ES-I3 (cell line): Measurements from ENCODE around the gene ZSCAN21.
A peak's percentile ranks its signal among the peaks of the same experiment; 100 is the strongest.

Experiments used
- H3K36me3 ChIP-seq: 2 replicates; pipeline ENCODE4 v1.6.1; 2013; ENCODE audit warnings: mild to moderate bottlenecking, low read length, control low read depth, moderate library complexity; ENCODE audit not compliant: insufficient read depth
- H3K4me1 ChIP-seq: 2 replicates; pipeline ENCODE4 v1.6.1; 2013; ENCODE audit warnings: mild to moderate bottlenecking, control low read depth, low read length; ENCODE audit not compliant: insufficient read depth
- H3K9ac ChIP-seq: 2 replicates; pipeline ENCODE4 v1.6.1; 2013; ENCODE audit warnings: low read depth, mild to moderate bottlenecking, low read length, moderate library complexity
- H3K9me3 ChIP-seq: 2 replicates; pipeline ENCODE4 v1.6.1; 2013; ENCODE audit warnings: mild to moderate bottlenecking, low read length, moderate library complexity; ENCODE audit not compliant: control insufficient read depth, insufficient read depth

Gene ZSCAN21

GRCh38 chr7:100075418-100075817 is 25.8 kb downstream of the ZSCAN21 start:
- Histone ChIP-seq H3K36me3 (peaks cover 84% of the 10 kb centered on the region), H3K9me3 (peaks cover 41% of the 10 kb centered on the region), H3K4me1 (peaks cover 4% of the 10 kb centered on the region; the same call in 1 of the 2 replicates), H3K9ac (no peak overlapping the region)

DNA sequence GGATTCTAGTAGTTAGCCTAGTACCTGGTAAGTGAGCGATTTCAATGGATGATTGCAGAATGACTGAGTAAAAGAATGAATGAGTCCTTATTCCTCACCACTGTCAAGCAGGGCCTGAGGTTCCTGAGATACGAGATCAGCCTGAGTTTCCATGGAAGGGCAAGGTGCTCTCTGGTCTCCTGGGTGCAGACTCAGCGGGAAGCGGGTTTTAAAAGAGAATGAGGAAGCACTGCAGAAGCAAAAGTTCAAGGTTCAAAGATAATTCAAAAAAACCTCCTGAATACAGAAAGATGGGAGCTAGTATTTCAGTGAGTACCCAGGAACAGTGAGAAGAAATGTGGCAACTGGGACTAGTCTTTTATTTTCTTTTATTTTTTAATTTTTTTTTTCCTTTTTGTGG is 27.6 kb downstream of the ZSCAN21 start:
- Histone ChIP-seq H3K9ac (no peak overlapping the region), H3K36me3 (peaks cover 66% of the 10 kb centered on the region), H3K9me3 (peaks cover 23% of the 10 kb centered on the region), H3K4me1 (peaks cover 4% of the 10 kb centered on the region; the same call in 1 of the 2 replicates)

DNA sequence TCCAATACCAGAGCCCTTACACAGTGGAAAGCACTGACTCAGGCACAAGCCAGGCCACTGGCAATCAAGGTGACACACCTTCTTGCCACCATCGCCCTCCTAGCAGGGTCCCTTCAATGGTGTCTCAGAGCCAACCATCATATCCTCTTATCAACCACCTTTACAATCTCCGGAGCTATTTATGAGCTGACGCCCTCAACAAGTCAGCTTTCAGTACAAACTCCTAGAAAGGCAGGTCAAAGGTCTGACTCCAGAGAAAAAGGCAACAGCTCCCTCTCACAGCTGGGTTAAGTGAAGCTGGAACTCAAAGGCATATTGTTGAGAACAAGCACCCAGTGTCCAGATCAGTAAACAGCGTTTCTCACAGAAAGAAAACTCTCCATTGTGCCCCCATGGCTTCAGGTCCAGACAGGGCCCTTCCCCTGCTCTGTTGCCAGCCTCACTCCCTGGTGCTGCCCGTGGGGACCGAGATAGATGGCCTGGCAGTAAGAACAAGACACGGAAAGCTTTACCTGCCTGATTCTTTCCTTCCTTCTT is 29.5 kb downstream of the ZSCAN21 start:
- Histone ChIP-seq H3K36me3 (peaks cover 47% of the 10 kb centered on the region), H3K9me3 (peaks cover 21% of the 10 kb centered on the region), H3K4me1 (peaks cover 9% of the 10 kb centered on the region), H3K9ac (no peak overlapping the region)

GRCh38 chr7:100080907-100081534 is 31.4 kb downstream of the ZSCAN21 start:
- peak overlapping the region; percentile 97 for H3K9ac ChIP-seq
- peaks cover 11% of the 10 kb centered on the region for H3K9me3 ChIP-seq
- peaks cover 13% of the 10 kb centered on the region for H3K4me1 ChIP-seq
- H3K36me3 ChIP-seq, result peaks cover 28% of the 10 kb centered on the region

GRCh38 chr7:100081535-100082102 is 32.0 kb downstream of the ZSCAN21 start, which contains the start of gene ZNF3:
Gene ZNF3, minus strand, starts transcription at chr7:100081723. Its CDS starts 4,366 bp downstream, at chr7:100077357.
- H3K9me3 ChIP-seq, result peaks cover 5% of the 10 kb centered on the region
- H3K36me3 ChIP-seq, result peaks cover 23% of the 10 kb centered on the region
- H3K4me1 ChIP-seq, result peaks cover 13% of the 10 kb centered on the region
- peak within 1 kb of the TSS; percentile 97 for H3K9ac ChIP-seq

DNA sequence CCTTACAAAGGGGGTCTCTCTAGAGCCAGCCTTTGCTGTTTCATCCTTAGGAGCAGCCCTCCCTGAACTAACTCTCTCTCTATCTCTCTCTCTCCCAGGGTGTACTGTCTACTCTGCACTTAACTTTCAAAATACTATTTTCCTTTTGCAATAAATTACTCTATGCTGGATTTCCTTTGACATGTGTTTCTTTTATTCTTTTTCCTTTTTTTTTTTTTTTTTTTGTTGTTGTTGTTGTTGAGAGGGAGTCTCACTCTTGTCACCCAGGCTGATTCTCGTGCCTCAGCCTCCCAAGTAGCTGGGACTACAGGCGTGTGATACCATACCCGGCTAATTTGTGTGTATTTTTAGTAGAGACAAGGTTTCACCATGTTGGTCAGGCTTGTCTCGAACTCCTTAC is 33.4 kb downstream of the ZSCAN21 start:
- Histone ChIP-seq H3K9me3 (no peaks in the 10 kb centered on the region), H3K4me1 (peaks cover 17% of the 10 kb centered on the region), H3K36me3 (peaks cover 13% of the 10 kb centered on the region), H3K9ac (peak overlapping the region; percentile 97; the same call in 1 of the 2 replicates)

DNA sequence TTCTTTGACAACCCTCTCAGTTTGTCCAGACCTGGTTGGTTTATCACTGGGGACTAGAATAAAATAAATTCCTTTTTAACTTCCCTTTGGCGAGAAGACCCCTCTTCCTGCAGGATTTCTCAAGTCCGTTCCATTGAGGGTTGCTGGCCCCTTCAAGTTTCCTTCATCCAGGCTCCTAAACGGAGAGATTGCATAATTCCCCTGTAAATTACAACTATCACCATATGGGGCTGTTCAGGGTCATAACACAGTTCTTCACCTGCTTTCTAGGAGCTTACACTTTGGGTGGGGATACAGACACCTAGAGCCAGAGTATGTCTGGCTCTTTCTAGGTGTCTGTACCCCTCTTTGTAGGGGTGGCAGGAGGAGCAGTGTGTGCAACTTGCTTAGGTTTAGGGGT is 35.9 kb downstream of the ZSCAN21 start:
- Histone ChIP-seq H3K9ac (no peak overlapping the region), H3K9me3 (no peaks in the 10 kb centered on the region), H3K36me3 (0 out of 2 replicates have a peak, but pooled peaks cover under 1% of the 10 kb centered on the region), H3K4me1 (peaks cover 13% of the 10 kb centered on the region; the same call in 1 of the 2 replicates)

DNA sequence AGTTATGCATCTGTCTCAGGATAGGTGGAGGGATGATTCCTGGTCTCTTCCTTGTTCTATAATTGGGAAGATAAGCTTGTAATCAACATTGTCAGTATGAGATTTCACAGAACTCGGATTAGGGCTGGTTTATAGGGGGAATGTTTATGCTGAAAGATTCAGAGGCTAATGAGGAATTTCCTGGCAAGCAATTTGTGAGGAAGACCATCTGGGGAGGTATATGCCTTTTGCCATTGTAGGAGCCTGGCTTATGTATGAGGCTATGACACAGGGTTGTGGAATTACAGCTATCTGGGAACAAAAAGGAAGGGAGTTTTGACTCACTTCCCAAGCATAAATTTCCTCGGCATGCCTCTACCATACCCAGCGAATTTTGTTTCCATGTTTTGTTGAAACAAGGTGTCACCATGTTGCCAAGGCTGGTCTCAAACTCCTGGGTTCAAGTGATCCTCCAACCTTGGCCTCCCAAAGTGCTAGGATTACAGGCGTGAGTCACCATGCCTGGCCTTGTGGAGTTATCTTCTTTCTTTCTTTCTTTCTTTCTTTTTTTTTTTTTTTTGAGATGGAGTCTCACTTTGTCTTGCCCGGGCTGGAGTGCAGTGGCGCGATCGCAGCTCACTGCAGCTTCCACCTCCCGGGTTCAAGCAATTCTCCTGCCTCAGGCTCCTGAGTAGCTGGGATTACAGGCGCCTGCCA is 37.6 kb downstream of the ZSCAN21 start:
- Histone ChIP-seq H3K9ac (no peak overlapping the region), H3K9me3 (no peaks in the 10 kb centered on the region), H3K4me1 (peaks cover 13% of the 10 kb centered on the region; the same call in 1 of the 2 replicates), H3K36me3 (0 out of 2 replicates have a peak, but pooled peaks cover 9% of the 10 kb centered on the region)

GRCh38 chr7:100088095-100088620 is 38.6 kb downstream of the ZSCAN21 start:
- Histone ChIP-seq H3K9me3 (no peaks in the 10 kb centered on the region), H3K36me3 (peaks cover 18% of the 10 kb centered on the region), H3K9ac (peak overlapping the region; percentile 82), H3K4me1 (peaks cover 9% of the 10 kb centered on the region; the same call in 1 of the 2 replicates)

GRCh38 chr7:100088621-100089457 is 39.3 kb downstream of the ZSCAN21 start, which contains the start of gene COPS6:
Gene COPS6, plus strand, starts transcription at chr7:100088969. Its CDS starts 22 bp downstream, at chr7:100088991.
- H3K36me3 ChIP-seq, result peaks cover 24% of the 10 kb centered on the region

GRCh38 chr7:100089458-100090196 is 40.1 kb downstream of the ZSCAN21 start:
- no peaks in the 10 kb centered on the region for H3K9me3 ChIP-seq
- H3K36me3 ChIP-seq, result peaks cover 31% of the 10 kb centered on the region
- H3K4me1 ChIP-seq, result peaks cover 7% of the 10 kb centered on the region; the same call in 1 of the 2 replicates
- peak overlapping the region; percentile 82 for H3K9ac ChIP-seq

More at GRCh38 chr7:100088621-100089457, 39.3 kb downstream of the ZSCAN21 start, which contains the start of gene COPS6:
- H3K9me3 ChIP-seq, result no peaks in the 10 kb centered on the region
- H3K9ac ChIP-seq, result peak within 1 kb of the TSS; percentile 82
- peaks cover 7% of the 10 kb centered on the region; the same call in 1 of the 2 replicates for H3K4me1 ChIP-seq

- peaks cover 43% of the 10 kb centered on the region for H3K36me3 ChIP-seq
- H3K9ac ChIP-seq, result no peak overlapping the region
- peaks cover 3% of the 10 kb centered on the region; the same call in 1 of the 2 replicates for H3K4me1 ChIP-seq
- no peaks in the 10 kb centered on the region for H3K9me3 ChIP-seq
Measured at GRCh38 chr7:100090527-100091410, 41.2 kb downstream of the ZSCAN21 start.
